IPS-NIHi7 (cell line): ENCODE measurements around the gene SYTL1.

Source experiments
- DNase-seq: peaks from one replicate; pipeline ENCODE4 v3.0.0; 2012; ENCODE audit warnings: mixed read lengths; ENCODE audit errors: extremely low spot score

SYTL1 gene

GRCh38 chr1:27403065-27403726 lies 61.4 kb downstream of the SYTL1 start:
- DNase-seq = peak; percentile 60
